Immature natural killer cell (primary cell): Measurements from ENCODE around the gene AFP. TPM values are rescaled to one million over a fixed set of nuclear protein-coding genes. Genes with fewer than 3 reads are reported as not detected.

Source experiments
- polyA plus RNA-seq, 3 donors: library from polyadenylated mRNA; unstranded; fragments of 300-500 nt; fragmentation: Illumina TruSeq; gene quantifications; one replicate each; pipeline ENCODE4 v1.2.3, GENCODE V29; 2021

The AFP gene
- polyA plus RNA-seq, 3 donors from 2014 or later: not detected

Other genes starting within 250 kb of the AFP start
- gene ANKRD17, start 177.4 kb upstream of the AFP start, polyA plus RNA-seq: 10 to 100 TPM in 1 of 3 donors, 1 to 10 TPM in 2; 4.8 to 15.9 (median 8.5) TPM
- not detected for gene ALB, start 31.9 kb upstream of the AFP start, polyA plus RNA-seq
- not detected for gene AFM, start 45.5 kb downstream of the AFP start, polyA plus RNA-seq
- not detected for gene RASSF6, start 184.2 kb downstream of the AFP start, polyA plus RNA-seq